ENCODE measurements around the gene SNX5. TPM values are rescaled to one million over a fixed set of nuclear protein-coding genes. Genes with fewer than 3 reads are reported as not detected.

Gene SNX5
- total RNA-seq, 1 experiment from 2014 or later = 188 TPM

GRCh38 chr20:17904027-17904426 lies 64.6 kb downstream of the SNX5 start:
- no peaks in the 10 kb centered on the region for H3K9me3 ChIP-seq (ENCODE audit: low read depth, low read length, poor library complexity, severe bottlenecking)
- ChIA-PET CTCF (no interaction called here), POLR2A (ENCODE audit: low non-redundant PET) (no interaction called here)
- no peaks in the 10 kb centered on the region for H3K36me3 ChIP-seq (ENCODE audit: insufficient read depth, low read length, poor library complexity, severe bottlenecking)
- H3K27ac ChIP-seq (ENCODE audit: low read depth, low read length, poor library complexity, severe bottlenecking) = no peak overlapping the region
- intact Hi-C loops (cut with micrococcal nuclease; ENCODE audit: unreplicated experiment) = no loop called here
- H3K4me1 ChIP-seq (ENCODE audit: insufficient read depth, low read length, poor library complexity, severe bottlenecking) = no peaks in the 10 kb centered on the region
- DNase-seq (ENCODE audit: low spot score) = no peak
- no peak overlapping the region for H3K4me3 ChIP-seq (ENCODE audit: low read depth, low read length, poor library complexity, severe bottlenecking)
- no peaks in the 10 kb centered on the region for H3K27me3 ChIP-seq (replicated peaks; ENCODE audit: insufficient read depth, low read depth, low read length, poor library complexity)
- TF ChIP-seq, protein P1, sequence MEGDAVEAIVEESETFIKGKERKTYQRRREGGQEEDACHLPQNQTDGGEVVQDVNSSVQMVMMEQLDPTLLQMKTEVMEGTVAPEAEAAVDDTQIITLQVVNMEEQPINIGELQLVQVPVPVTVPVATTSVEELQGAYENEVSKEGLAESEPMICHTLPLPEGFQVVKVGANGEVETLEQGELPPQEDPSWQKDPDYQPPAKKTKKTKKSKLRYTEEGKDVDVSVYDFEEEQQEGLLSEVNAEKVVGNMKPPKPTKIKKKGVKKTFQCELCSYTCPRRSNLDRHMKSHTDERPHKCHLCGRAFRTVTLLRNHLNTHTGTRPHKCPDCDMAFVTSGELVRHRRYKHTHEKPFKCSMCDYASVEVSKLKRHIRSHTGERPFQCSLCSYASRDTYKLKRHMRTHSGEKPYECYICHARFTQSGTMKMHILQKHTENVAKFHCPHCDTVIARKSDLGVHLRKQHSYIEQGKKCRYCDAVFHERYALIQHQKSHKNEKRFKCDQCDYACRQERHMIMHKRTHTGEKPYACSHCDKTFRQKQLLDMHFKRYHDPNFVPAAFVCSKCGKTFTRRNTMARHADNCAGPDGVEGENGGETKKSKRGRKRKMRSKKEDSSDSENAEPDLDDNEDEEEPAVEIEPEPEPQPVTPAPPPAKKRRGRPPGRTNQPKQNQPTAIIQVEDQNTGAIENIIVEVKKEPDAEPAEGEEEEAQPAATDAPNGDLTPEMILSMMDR (conservative IDR thresholded peaks at IDR 0.05; ENCODE audit: low read depth, low read length) = no peak
- TF ChIP-seq EZH2 (IDR thresholded peaks at IDR 0.05; ENCODE audit: borderline replicate concordance, low read depth, low read length, poor library complexity, severe bottlenecking) = no peak
- BruUV-seq (replicated peaks) = no TSS peak

- no peak overlapping the region for H3K27ac ChIP-seq (ENCODE audit: low read depth, low read length, poor library complexity, severe bottlenecking)
- BruUV-seq (replicated peaks) = no TSS peak
- H3K36me3 ChIP-seq (ENCODE audit: insufficient read depth, low read length, poor library complexity, severe bottlenecking) = no peaks in the 10 kb centered on the region
- CTCF ChIA-PET = no interaction called here
- H3K4me3 ChIP-seq (ENCODE audit: low read depth, low read length, poor library complexity, severe bottlenecking) = no peak overlapping the region
- H3K9me3 ChIP-seq (ENCODE audit: low read depth, low read length, poor library complexity, severe bottlenecking) = no peaks in the 10 kb centered on the region
- no peak for DNase-seq (ENCODE audit: low spot score)
- intact Hi-C loops (cut with micrococcal nuclease; ENCODE audit: unreplicated experiment) = no loop called here
- H3K27me3 ChIP-seq (replicated peaks; ENCODE audit: insufficient read depth, low read depth, low read length, poor library complexity) = no peaks in the 10 kb centered on the region
- H3K4me1 ChIP-seq (ENCODE audit: insufficient read depth, low read length, poor library complexity, severe bottlenecking) = no peaks in the 10 kb centered on the region
- POLR2A ChIA-PET (ENCODE audit: low non-redundant PET) = no interaction called here
- TF ChIP-seq EZH2 (IDR thresholded peaks at IDR 0.05; ENCODE audit: borderline replicate concordance, low read depth, low read length, poor library complexity, severe bottlenecking) = no peak
- TF ChIP-seq, protein P1 (conservative IDR thresholded peaks at IDR 0.05; ENCODE audit: low read depth, low read length) = no peak
Observed at GRCh38 chr20:17902531-17903083, 66.0 kb downstream of the SNX5 start.

GRCh38 chr20:17901971-17902370 lies 66.6 kb downstream of the SNX5 start:
- BruUV-seq (replicated peaks) = no TSS peak
- ChIA-PET CTCF (no interaction called here), POLR2A (ENCODE audit: low non-redundant PET) (no interaction called here)
- Histone ChIP-seq H3K27ac (ENCODE audit: low read depth, low read length, poor library complexity, severe bottlenecking) (no peak overlapping the region), H3K27me3 (replicated peaks; ENCODE audit: insufficient read depth, low read depth, low read length, poor library complexity) (no peaks in the 10 kb centered on the region), H3K4me1 (ENCODE audit: insufficient read depth, low read length, poor library complexity, severe bottlenecking) (no peaks in the 10 kb centered on the region), H3K4me3 (ENCODE audit: low read depth, low read length, poor library complexity, severe bottlenecking) (no peak overlapping the region), H3K9me3 (ENCODE audit: low read depth, low read length, poor library complexity, severe bottlenecking) (no peaks in the 10 kb centered on the region), H3K36me3 (ENCODE audit: insufficient read depth, low read length, poor library complexity, severe bottlenecking) (no peaks in the 10 kb centered on the region)
- intact Hi-C loops (cut with micrococcal nuclease; ENCODE audit: unreplicated experiment) = no loop called here
- DNase-seq (ENCODE audit: low spot score) = no peak
- no peak for TF ChIP-seq EZH2 (IDR thresholded peaks at IDR 0.05; ENCODE audit: borderline replicate concordance, low read depth, low read length, poor library complexity, severe bottlenecking)
- TF ChIP-seq, protein P1 (conservative IDR thresholded peaks at IDR 0.05; ENCODE audit: low read depth, low read length) = no peak
